GM20000 (cell line): ENCODE measurements around the gene VWA5B1.
"Not testable (repeated sequence)": the region's sequence is repeated elsewhere in the genome, so short reads cannot be mapped to it uniquely, and the experiment has no call there.

Experiments used
- DNase-seq: peaks from one replicate; pipeline ENCODE4 v3.0.0; 2012; ENCODE audit warnings: low spot score
- CTCF ChIP-seq: IDR thresholded peaks from 2 replicates; pipeline ENCODE4 v1.5.1; 2012; ENCODE audit warnings: mild to moderate bottlenecking, control low read depth; ENCODE audit errors: extremely low read depth, missing control alignments

Gene VWA5B1

DNA sequence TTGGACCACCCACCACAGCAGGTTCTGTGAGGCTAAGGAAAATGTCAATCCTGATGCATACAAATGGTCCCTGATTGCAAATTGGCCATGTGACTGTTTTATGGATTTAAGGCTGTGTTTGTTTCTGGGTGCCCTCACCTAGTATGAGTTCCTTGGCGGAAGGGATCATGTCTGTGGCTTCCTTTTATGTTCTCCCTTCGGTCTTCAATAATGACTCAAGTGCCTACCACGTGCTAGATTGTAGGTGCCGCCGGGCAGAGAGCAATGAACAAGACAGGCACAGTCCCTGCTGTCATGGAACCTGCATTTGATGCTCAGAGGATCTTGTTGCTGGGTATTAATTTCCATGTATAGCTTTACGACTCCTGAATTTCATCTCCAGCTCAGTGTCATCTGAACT, 9.8 kb upstream of the VWA5B1 start:
- TF ChIP-seq CTCF: no peak
- no peak for DNase-seq

- no peak for TF ChIP-seq CTCF
- DNase-seq: no peak
Measured at GRCh38 chr1:20281801-20282200, 8.9 kb upstream of the VWA5B1 start.

DNA sequence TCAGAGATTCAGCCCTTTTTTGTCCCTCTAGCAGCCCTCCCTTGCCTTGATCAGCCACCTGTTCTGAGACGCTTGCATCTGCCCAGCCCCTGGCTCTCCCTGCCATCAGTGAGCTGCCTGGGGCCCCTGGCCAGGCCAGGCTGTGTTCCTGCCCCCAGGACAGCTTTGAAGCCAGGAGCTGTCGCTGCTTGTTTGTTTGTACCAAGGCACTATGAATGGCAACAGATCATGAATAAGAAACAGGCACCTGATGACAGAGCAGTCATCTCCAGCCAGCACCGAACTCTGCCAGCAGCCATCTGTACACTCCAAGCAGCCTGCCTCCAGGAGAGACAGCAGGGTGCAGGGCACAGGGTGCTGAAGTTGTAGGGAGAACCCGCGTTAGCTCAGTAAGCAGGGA, 8.1 kb upstream of the VWA5B1 start:
- TF ChIP-seq CTCF: no peak
- DNase-seq: no peak

- DNase-seq: no peak
- TF ChIP-seq CTCF: no peak
Measured at GRCh38 chr1:20284046-20284445, 6.6 kb upstream of the VWA5B1 start.

DNA sequence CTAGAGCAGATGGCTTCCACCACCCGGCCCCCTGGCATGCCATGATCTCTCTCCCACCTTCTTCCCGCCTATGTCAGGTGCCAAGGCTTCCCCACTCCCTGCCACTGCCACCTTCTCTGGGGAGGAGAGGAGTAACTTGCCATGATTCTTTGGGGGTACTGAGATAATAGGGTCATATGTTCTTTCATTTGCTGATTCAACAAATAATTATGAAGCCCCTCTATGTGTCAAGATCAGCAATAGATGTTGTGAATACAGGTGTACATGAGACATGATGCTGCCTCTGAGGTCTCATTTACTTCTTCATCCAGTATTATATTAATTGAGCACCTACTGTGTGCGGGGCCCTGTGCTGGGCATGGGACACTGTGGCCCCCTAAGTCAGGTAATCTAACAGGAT, 6.0 kb upstream of the VWA5B1 start:
- no peak for TF ChIP-seq CTCF
- DNase-seq: no peak

DNA sequence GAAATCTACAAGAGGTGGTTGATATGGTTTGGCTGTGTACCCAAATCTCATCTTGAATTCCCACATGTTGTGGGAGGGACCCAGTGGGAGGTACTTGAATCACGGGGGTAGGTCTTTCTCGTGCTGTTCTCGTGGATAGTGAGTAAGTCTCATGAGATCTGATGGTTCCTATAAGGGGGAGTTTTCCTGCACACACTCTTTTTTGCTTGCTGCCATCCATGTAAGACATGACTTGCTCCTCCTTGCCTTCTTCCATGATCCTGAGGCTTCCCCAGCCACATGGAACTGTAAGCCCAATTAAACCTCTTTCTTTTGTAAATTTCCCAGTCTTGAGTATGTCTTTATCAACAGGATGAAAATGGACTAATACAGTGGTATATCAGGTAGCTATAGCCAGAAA, 5.2 kb upstream of the VWA5B1 start:
- TF ChIP-seq CTCF: no peak
- DNase-seq: no peak

GRCh38 chr1:20287696-20288095, 3.0 kb upstream of the VWA5B1 start:
- not testable (repeated sequence) for DNase-seq

GRCh38 chr1:20291645-20292084, 990 bp downstream of the VWA5B1 start:
- DNase-seq: no peak
- TF ChIP-seq CTCF: no peak
